ENCODE data around the gene ATXN7L2. TPM values are rescaled to one million over a fixed set of nuclear protein-coding genes. Genes with fewer than 3 reads are reported as not detected.

ATXN7L2 gene
- total RNA-seq, 4 donors from 2014 or later = 4.3 to 7.8 (median 4.8) TPM

GRCh38 chr1:109514846-109515245, 31.1 kb downstream of the ATXN7L2 start:
- intact Hi-C loops (cut with DNase I; ENCODE audit: low total_unique reads) = no loop called here
- 68 to 83% methylated on average over 3 of the region's 3 CpGs for WGBS, 2 donors
- no peak for DNase-seq (ENCODE audit: low spot score in 2 of 2)
- TF ChIP-seq, protein P1, sequence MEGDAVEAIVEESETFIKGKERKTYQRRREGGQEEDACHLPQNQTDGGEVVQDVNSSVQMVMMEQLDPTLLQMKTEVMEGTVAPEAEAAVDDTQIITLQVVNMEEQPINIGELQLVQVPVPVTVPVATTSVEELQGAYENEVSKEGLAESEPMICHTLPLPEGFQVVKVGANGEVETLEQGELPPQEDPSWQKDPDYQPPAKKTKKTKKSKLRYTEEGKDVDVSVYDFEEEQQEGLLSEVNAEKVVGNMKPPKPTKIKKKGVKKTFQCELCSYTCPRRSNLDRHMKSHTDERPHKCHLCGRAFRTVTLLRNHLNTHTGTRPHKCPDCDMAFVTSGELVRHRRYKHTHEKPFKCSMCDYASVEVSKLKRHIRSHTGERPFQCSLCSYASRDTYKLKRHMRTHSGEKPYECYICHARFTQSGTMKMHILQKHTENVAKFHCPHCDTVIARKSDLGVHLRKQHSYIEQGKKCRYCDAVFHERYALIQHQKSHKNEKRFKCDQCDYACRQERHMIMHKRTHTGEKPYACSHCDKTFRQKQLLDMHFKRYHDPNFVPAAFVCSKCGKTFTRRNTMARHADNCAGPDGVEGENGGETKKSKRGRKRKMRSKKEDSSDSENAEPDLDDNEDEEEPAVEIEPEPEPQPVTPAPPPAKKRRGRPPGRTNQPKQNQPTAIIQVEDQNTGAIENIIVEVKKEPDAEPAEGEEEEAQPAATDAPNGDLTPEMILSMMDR (IDR thresholded peaks at IDR 0.05) = no peak
- TF ChIP-seq POLR2A (IDR thresholded peaks at IDR 0.05) = no peak
- no peak overlapping the region for H3K4me3 ChIP-seq (ENCODE audit: low read depth, poor library complexity, severe bottlenecking)

- WGBS, 2 donors = 87 to 89% methylated on average over 5 of the region's 5 CpGs
- no peak for TF ChIP-seq POLR2A (IDR thresholded peaks at IDR 0.05)
- TF ChIP-seq, protein P1 (IDR thresholded peaks at IDR 0.05) = no peak
- DNase-seq (ENCODE audit: low spot score in 2 of 2) = no peak
- H3K4me3 ChIP-seq (ENCODE audit: low read depth, poor library complexity, severe bottlenecking) = no peak overlapping the region
- intact Hi-C loops (cut with DNase I; ENCODE audit: low total_unique reads) = no loop called here
Measured at GRCh38 chr1:109516872-109517271, 33.2 kb downstream of the ATXN7L2 start.

DNA sequence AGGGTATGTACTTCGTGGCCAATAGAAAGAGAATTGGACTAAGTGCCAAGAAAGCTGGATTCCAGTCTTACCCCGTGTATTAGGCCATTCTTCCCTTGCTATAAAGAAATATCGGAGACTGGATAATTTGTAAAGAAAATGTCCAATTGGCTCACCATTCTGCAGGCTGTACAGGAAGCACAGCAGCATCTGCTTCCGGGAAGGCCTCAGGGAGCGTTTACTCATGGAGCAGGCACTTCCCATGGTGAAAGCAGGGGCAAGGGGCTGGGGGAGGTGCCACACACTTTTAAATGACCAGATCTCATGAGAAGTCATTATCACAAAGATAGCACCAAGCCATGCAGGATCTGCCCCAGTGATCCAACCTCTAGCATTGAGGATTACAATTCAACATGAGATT, 33.6 kb downstream of the ATXN7L2 start:
- DNase-seq (ENCODE audit: low spot score in 2 of 2) = no peak
- H3K4me3 ChIP-seq (ENCODE audit: low read depth, poor library complexity, severe bottlenecking) = no peak overlapping the region
- WGBS, 2 donors = 79 to 88% methylated on average over 5 of the region's 5 CpGs
- TF ChIP-seq, protein P1 (IDR thresholded peaks at IDR 0.05) = no peak
- TF ChIP-seq POLR2A (IDR thresholded peaks at IDR 0.05) = no peak
- intact Hi-C loops (cut with DNase I; ENCODE audit: low total_unique reads) = no loop called here

DNA sequence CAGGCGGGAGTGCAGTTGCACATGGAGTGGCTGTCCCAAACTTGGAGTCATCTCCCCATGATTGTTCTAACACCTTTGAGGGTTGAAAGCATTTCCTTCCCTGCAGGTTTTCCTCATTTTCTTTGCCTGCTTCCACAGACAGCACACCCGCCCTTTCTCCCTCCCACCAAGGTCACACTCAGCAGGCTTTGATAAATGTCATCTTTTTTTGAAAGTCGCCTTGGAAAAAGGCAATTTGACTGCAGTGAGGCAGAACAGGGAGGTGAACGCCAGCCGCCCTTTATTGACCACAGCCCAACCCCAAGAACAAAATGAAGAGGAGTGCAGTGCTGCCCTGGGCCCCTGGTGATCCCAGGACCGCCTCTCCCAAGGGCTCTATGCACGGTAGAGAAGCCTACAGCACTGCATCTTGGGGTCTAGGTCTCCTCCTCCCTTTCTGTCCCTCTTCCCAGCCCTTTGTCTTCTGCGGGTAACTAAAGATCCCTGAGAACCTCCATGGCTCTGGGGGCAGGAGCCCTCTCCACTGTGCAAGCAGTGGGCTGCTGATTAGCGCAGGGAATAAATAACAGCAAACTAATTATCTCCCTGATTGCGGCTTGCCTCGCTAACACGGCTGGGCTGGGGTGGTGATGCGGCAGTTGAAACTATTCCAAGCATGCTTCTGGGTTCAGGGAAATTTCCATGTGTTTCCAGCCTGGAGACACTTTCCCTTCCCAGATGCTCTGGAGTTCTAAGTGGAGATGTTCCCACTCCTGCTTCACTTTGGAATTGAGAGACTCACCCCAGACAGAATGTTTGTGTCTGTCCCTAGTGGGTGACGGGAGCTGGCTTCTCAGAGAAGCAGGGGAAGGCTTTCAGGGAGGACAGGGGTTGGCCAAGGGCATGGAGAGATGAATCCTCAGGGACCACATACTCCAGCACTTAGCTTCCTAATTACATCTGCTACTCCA, 37.6 kb downstream of the ATXN7L2 start:
- no peak for DNase-seq (ENCODE audit: low spot score in 2 of 2)
- intact Hi-C loops (cut with DNase I; ENCODE audit: low total_unique reads) = no loop called here

DNA sequence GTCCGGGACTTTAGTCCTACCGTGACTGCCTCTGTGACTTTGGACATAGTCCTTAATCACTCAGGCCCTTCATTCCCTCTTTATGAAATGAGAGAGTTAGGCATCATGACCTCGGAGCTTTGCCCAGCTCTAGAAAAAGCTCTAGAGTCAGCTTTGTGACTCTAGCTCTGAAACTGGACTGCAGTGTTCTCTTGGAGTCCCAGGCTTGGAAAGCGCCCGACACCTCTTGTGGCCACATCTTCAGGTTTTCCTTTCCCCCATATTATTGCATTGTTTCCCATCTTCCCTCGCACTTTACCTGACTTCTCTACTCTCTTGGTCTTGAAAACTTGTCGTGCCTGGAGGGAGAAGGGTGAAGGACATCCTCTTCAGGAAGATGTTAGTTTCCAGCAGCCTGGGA, 38.3 kb downstream of the ATXN7L2 start:
- no peak overlapping the region for H3K4me3 ChIP-seq (ENCODE audit: low read depth, poor library complexity, severe bottlenecking)
- intact Hi-C loops (cut with DNase I; ENCODE audit: low total_unique reads) = no loop called here
- TF ChIP-seq POLR2A (IDR thresholded peaks at IDR 0.05) = no peak
- TF ChIP-seq, protein P1 (IDR thresholded peaks at IDR 0.05) = no peak
- no peak for DNase-seq (ENCODE audit: low spot score in 2 of 2)
- WGBS, 2 donors = 84 to 85% methylated on average over 7 of the region's 7 CpGs

More for the DNA sequence above, 37.6 kb downstream of the ATXN7L2 start:
- 65 to 66% methylated on average over 14 of the region's 14 CpGs for WGBS, 2 donors
- TF ChIP-seq, protein P1 (IDR thresholded peaks at IDR 0.05) = no peak
- no peak for TF ChIP-seq POLR2A (IDR thresholded peaks at IDR 0.05)
- no peak overlapping the region for H3K4me3 ChIP-seq (ENCODE audit: low read depth, poor library complexity, severe bottlenecking)
